Uterine smooth muscle cell (primary cell): Measurements from ENCODE around the gene LCA5L. TPM values are rescaled to one million over a fixed set of nuclear protein-coding genes. Genes with fewer than 3 reads are reported as not detected.

Source experiments
- total RNA-seq: library from RNA; depleted of rRNA; stranded (reverse); fragments of >200 nt; gene quantifications from 2 replicates; pipeline ENCODE4 v1.2.3, GENCODE V29; 2014

The LCA5L gene
- 1.5 and 2.0 TPM in 2 replicates for total RNA-seq

DNA sequence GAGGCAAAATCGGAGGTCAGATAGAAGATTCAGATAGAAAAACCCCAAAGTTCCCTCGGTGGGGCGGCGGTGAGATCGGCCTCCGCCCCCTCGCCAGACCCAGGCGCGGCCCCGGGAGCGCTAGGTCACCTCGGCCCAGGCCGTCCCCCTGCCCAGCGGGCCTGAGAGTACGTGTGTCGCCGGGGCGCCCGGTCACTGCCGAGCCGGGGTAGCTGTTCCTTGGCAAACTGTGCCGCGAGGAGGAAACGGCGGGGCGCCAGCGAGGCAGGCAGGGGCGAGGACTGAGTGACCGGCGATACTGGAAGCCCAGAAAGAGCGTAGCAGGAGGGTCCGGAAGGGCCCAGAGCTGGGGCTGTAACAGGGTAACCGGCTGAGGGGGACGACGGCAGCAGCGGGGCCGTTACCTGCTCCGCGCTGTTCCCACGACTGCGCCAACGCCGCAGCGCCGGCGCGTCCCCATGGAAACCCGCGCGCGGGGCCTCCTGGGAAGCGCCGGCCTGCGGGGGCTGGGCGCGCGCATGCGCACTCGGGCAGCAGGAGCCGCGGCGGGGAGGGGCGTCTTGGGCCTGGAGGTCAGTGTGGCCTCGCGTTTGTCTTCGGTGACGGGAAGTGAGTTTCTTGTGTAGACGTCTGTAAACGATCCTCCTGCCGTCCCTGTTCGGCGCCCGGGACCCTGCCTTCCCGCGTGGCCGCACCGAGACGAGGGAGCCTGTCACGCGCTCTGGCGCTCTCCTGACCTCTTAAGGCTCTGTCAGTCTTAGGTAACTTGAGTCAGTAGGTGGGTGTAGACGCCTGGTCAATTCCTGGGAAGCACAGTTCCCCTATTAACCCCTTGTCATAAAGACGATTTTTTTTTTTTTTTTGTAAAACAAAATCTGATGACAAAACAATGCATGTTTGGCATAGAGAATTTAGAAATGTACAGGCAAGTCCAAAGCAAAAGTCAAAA lies at the start of gene LCA5L:
Gene LCA5L (minus strand): TSS at position 458 of the 949 bp plus-strand sequence. CDS start 17,285 bp downstream, outside the sequence.

GRCh38 chr21:39451332-39452206 lies 6.0 kb upstream of the LCA5L start, which contains the start of gene SH3BGR:
Gene SH3BGR (plus strand): TSS chr21:39451970. CDS start chr21:39452097, 127 bp downstream.

Other genes with a start within 250 kb of the LCA5L start
- gene BRWD1, start 132.1 kb downstream of the LCA5L start, total RNA-seq: 55.9 and 72.9 TPM in 2 replicates
- 280 and 436 TPM in 2 replicates for gene HMGN1, start 96.7 kb downstream of the LCA5L start, total RNA-seq
- 1.00 and 2.4 TPM in 2 replicates for gene SH3BGR, start 6.2 kb upstream of the LCA5L start, total RNA-seq
- 0.33 and 1.1 TPM in 2 replicates for gene B3GALT5, start 167.2 kb upstream of the LCA5L start, total RNA-seq